NCI-H1694 treated with DMSO at 0.1 percent for 48 hours (cell line): ENCODE results near the gene ARTN.

Experiments used
- DNase-seq: peaks from one replicate; lab custom pipeline; 2025; lab: John Stamatoyannopoulos, UW

ARTN gene, protein sequence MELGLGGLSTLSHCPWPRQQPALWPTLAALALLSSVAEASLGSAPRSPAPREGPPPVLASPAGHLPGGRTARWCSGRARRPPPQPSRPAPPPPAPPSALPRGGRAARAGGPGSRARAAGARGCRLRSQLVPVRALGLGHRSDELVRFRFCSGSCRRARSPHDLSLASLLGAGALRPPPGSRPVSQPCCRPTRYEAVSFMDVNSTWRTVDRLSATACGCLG

DNA sequence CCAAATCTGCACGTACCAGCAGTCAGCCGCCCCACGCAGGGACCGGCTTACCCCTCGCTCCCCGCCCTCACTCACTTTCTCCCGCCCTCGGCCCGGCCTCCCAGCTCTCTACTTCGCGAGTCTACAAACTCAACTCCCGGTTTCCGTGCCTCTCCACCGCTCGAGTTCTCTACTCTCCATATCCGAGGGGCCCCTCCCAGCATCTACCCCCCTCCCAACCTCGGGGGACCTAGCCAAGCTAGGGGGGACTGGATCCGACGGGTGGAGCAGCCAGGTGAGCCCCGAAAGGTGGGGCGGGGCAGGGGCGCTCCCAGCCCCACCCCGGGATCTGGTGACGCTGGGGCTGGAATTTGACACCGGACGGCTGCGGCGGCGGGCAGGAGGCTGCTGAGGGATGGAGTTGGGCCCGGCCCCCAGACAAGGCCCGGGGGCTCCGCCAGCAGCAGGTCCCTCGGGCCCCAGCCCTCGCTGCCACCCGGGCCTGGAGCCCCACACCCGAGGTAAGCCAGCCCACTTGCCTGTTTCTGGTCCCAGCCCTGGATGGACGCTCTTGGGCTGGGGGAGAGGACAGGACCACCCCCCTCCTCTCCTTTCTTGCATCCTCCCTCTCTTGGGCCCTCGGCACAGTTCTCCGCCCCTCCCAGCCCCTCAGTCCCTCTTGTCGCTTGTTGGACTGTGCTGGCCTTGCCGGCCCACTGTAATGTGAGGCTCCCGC, at the start of gene ARTN:
ARTN (plus strand) TSS at position 416 of the 715 bp plus-strand sequence. CDS start 1,856 bp downstream, outside the sequence.
- DNase-seq = no peak

DNA sequence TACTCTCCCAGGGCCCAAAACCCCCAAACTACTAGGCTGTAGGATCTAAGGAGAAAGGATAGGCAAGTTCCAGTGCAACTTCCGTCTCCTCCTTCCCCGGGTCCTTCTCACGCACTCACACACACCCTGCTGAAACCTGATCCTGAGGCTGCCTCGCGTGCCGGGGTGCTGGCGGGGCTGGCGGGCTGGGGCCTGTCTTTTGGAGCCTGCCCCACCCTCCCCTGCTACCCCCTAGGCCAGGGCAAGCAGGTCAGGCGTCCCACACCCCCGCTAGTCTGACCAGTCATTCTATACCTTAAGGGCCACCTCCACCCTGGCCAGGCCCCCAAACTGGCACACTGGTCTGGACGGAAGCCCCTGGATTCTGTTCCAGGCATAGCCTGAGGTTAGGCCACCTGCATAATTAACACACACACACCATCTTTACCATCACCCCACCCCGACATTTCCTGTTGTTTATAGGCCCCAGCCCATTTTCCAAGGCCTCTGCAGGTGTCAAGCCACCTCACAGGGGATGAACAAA, 48.3 kb upstream of the ARTN start:
- DNase-seq = no peak

DNA sequence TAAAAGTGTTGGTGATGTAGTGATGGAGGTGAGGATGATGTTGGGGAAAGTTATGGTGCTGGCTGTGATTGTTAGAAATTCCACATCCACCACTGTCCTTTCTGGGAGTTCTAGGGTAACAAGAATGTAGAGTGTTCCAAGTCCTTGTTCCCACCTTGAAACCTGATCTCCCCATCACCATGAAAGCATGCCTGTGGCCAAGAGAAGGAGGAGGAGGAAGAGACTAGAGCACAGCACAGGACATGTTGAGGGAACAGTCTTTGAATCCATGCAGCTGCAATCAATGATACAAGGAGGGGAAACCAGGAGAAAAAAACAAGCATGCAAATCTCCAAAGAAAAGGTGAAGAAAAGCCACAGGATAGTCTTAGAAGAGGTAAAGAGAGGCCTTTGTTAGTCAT, 45.9 kb upstream of the ARTN start:
- no peak for DNase-seq

DNA sequence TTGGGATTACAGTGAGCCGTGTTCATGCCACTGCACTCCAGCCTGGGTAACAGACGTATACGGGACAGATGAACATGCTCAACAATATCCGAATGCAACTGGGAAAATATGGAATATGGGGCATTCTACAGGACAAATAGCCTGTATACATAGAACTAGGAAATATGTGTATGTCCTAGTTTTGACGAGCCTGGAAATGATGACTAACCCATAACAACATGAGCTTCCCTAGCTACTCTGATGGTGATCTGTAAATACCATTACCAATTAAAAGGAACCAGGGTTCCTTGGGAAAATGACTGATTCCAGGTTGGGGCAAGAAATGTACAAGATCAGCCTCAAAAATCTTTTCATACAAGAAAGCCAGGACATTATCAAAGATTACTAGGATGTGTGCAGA, 42.8 kb upstream of the ARTN start:
- DNase-seq = no peak

DNA sequence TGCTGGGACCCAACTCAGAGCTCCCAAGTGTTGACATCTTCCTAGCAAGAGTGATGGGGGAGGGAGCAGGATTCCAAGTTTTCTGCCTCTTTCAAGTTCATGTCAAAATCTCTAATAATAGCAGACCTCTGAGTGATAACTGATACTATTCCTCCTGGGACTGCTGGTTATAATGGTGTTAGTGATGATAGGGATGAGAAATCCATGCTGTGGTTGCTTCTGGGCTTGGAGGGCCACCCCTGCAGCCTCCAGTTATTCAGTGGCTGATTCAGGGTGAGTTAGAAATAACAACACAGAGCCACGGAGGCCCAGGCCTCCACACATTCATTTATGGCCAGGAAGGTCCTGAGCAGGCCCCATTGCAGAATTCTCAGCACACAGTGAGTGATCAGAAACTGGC, 40.6 kb upstream of the ARTN start:
- DNase-seq = no peak

DNA sequence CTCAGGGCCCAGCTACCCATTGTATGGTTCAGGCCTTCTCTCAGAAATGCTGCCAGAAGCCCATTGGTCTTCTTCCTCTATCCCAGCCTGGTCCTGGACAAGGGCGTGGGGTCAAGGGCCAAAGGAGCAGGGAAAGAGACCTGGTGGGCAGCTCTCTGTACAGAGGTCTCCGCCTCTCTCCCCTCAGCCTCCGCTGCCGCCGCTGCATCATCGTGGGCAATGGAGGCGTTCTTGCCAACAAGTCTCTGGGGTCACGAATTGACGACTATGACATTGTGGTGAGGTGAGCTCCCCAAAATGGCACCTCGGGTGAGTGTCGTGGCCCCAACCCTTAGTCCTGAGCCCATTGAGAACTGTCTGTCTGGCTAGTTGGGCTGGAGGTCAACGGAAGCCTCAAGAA, 34.6 kb upstream of the ARTN start:
- no peak for DNase-seq

DNA sequence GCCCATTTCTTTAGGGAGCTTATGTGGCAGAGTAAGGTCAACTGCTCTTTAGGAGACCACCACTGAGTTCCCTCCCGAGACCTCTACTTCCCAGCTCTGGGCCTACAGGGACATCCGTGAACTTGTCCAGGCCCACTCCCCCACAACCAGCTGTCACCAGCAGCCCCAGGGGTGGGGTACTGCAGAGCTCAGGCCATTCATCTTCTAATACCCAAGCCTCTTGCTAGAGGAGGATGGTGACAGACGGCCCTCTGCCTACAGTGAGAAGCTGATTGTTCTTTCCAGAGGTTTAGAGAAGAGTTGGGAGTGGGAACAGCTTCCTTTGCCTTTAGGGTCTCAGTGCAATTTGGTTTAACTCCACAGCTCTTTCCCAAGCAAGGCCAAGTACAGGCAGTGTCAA, 33.2 kb upstream of the ARTN start:
- DNase-seq = no peak

DNA sequence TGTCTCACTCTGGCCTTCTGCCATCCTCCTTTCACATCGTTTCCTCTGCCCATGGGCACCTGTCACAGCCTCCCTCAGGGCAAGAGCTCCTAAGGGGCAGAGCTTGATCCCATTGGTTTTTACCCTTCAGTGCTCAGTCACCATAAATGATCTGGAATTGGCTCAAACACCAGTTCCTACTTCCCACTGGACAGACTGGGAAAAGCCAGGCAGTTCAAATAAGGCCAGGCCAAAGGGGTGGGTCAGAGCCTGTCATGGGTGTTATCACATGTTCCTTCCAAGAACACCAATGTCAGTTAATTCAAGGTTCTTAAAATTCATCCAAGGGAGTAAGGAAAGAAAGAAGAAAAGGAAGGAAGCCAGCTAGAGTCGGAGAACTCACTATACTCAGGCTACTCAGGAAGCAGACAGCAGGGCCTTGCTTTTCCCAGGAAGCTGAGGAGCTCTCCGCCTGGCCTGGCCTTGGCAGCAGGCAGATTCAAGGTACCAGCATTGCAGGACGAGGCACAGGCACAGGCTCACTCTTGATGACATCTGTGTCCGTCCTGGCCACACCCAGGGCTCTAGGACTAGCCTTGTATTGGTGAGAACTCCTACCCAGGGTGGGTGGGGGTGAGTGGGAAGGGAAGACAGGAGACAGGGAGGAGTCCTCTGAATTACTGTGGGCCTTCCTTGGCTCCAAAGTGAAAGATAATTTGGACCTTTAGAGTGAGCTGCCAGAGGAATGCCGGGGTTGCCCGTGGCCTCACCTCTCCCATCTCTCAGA, 32.2 kb upstream of the ARTN start:
- no peak for DNase-seq

DNA sequence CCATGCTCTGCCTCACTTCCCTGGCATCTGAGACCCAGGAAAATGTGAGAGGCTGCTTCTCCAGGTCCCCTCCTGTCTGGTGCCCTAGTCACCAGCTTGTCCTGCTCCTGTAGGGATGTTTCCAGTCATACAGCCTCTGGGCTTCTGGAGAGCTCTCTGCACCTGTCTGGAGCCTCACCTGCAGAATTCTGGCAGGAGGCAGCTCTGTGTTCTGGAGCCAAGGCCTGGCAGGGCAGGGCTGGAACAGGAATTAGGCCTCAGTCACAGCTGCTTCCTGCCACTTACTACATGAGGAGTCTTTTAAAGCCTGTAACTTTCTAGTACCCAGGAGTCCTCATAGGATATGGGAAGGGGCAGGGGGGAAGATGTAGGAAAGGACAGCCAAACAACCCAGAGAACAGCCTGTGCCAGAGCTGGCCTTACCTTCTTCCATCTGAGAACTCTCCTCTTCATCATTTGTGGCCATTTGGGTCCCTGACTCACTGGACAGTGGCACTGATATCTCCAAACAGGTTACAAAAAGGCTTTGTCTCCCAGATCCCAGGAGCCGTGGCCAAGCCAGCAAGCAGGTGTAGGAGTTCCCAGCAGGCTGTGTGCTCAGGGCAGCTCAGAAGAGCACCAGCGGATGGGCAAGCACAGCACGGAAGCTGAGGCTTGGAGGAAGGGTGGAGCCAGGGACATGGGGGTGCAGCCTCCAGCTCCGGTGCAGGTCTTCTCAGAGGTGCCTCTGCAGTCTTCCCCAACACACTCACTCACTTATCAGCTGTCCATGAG, 31.4 kb upstream of the ARTN start:
- DNase-seq = no peak

DNA sequence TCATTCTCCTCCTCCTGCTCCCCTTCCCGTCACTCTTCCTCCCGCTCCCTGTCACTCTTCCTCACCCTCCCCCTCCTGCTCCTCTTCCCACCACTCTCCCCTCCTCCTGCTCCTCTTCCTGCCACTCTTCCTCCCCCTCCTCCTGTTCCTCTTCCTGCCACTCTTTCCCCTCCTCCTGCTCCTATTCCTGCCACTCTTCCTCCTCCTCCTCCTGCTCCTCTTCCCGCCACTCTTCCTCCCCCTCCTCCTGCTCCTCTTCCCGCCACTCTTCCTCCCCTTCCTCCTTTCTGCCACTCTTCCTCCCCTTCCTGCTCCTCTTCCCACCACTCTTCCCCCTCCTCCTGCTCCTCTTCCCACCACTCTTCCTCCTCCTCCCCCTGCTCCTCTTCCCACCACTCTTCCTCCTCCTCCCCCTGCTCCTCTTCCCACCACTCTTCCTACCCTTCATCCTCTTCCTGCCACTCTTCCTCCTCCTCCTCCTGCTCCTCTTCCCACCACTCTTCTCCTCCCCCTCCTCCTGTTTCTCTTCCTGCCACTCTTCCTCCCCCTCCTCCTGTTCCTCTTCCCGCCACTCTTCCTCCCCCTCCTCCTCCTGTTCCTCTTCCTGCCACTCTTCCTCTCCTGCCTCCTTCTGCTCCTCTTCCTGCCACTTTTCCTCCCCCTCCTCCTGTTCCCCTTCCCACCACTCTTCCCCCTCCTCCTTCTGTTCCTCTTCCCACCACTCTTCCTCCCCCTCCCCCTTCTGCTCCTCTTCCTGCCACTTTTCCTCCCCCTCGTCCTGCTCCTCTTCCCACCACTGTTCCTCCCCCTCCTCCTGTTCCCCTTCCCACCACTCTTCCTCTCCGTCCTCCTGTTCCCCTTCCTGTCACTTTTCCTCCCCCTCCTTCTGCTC, 28.7 kb upstream of the ARTN start:
- DNase-seq = no peak

DNA sequence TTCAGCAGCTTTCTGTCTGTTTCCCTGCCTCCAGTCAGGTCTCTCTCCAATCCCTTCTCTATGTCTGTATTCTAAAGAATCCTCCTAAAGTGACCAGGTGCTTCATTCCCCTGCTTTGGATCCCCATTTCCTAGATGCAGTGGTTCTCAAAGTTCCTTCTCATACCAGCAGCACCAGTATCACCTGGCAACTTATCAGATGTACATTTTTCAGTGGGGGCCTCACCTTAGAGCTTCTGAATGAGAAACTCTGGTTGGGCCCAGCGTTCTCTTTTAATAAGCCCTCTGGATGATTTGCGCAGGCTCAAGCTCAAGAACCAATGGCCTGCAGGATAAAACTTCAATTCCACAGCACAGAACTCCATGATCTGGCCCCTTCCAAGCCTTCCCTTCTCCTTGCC, 25.4 kb upstream of the ARTN start:
- DNase-seq = no peak

DNA sequence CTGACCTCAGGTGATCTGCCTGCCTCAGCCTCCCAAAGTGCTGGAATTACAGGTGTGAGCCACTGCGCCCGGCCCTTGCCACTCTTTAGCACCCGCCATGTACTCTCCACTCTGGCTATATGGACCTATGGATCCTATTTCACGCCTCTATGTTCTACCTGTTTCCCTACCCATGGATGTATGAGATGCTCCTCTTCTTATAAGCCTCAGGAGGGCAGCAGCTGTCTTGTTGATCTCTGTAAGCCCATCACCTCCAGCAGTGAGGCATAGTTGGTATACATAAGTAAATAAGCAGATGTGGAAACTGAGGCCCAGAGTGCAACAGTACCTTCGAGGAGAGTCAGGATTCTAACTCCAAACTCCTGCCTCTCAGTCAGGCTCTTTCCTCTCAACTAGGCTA, 24.7 kb upstream of the ARTN start:
- no peak for DNase-seq

DNA sequence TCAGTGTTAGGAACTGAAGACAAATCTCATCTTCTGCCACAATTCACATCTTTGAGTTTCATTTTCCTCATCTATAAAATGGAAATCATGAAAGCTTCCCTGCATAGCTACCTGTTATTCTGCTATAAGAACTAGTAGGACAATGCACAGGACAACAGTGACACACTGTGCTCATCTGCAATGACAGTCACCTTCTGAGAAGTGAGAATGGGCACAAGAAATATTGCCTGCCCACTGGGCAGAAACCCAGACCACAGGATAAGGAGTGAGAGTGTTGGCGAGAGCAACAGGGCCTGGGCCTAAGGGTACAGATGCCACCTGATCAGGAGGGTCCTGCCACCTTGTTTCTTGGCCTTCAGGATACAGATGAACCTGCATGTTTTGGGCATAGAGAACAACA, 23.3 kb upstream of the ARTN start:
- no peak for DNase-seq

DNA sequence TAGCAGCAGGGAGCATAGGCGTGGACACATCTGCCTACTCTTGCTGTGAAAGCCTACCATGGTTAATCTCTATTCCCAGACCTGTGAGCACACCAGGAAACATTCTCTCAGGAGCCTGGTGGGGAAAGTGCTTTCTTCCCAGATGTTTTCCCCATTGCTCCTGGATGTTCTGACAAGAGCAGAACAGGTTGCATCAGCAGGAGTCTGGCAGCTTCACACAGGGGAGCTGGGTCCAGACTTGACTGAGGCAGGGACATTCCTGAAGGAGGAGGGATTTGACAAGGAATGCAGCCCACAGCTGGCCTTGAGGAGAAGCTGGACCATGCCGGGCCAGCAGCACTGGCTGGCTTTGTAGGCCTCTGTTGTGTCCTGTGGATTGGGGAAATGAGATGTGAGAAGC, 21.0 kb upstream of the ARTN start:
- DNase-seq = no peak

DNA sequence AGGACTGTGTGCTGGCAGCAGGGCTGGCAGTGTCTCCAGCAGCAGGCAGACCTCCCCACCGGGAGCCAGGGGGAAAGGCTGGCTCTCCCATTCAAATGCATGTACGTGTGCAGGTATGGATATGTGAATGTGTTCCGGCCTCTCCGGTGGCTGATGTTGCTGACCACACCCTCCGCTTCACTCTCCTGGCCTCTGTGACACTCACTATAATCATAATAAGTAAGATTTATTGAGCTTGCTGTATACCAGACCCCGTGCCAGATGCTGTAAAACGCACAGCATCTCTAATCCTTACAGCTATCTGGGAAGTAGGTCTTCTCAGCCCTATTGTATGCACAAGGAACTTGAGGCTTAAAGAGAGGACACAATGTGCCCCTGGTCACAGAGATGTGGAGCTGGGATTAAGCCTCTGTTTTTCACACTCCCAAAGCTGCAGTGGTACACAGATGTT, 20.5 kb upstream of the ARTN start:
- no peak for DNase-seq

DNA sequence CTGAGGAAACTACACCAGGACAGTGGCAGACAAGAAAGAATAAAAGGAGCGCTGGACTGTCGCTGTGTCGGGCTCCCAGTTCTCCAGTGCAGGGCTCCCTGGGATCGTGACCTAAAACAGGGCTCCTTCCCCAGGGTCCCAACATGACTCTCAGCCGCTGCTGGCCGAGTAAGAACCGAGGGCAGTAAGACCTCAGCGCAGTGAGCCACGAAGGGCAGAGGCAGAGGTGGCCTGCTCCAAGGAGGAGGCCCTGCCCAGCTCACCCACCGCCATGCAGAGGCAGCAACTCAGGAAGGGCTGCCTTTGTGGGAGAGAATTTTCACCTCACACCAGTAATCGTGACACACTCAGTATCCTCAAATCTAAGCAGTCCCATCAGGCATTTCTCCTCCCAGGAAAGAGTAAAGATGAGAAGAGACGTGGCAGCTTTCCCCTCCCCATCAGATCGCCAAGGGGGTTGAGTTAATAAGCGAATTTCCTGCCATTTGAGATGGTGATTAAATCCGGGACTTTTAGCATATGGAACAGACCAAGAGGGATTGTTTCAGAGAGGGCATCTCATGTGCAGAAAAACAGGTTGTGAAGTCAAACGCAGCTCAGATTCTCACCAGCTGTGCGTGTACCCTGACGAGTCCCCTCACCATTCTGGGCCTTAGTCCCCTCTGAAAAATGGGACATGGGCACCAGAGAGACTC, 19.8 kb upstream of the ARTN start:
- no peak for DNase-seq

DNA sequence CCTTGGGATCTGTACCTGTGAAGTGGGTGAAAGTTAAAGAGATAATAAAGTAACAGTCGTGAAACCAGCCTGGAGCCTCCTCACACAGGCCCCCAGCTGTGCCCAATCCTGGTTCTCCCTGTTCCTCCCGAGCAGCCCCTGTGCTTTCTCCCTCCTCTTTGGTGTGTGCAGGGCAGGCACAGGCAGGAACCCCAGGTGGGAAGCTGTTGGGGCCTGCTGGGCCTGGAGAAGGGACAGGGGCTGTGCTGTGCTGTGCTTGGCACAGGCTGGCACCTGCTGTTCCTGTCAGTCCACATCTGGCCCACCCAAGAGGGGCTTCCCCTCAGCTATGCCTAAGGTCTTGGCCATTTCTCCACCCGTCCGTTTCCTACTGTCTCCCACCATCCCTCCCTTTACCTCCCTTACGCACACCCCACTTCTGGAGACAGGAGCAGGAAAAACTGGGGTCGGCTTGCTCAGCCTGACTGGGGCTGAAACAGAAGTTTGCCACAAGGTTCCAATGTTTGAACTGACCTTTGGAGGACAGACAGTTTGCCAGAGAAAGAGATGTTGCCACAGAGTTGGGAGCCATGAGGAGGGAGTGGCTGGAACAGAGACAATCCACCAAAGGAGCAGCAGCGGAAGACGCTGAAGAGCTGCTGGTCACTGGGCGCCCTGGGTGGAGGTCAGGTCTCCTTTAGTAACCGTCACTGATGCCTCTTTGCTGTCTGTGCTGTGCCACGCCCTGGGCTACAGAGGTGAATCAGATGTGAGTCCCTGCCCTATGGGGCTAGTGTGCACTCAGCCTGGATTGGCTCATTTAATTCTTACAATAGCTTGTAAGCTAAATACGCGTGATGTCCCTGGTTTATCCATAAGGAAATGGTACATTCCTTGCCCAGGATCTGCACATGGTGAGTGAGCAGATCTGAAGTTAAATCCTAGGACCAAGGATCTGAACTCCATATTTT, 18.8 kb upstream of the ARTN start:
- peak; percentile 9 for DNase-seq

DNA sequence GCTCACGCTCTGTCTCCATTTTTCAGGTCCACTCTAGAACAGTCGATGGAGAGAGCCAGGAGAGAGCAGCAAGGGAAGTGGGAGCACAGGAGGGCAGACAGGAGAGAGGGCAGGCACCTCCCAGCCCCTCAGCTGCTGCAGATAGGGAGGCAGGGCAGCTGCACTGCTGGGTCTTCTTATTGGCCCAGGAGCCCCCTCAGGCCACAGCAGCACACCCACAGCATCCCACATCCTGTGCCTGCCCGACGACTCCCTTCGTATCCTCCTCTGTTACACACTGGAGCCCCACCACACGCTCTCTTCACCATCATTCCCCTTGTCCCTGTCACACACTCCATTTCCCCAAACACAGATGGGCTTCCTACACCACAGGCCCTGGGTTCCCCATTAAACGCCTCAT, 13.7 kb upstream of the ARTN start:
- DNase-seq = no peak

DNA sequence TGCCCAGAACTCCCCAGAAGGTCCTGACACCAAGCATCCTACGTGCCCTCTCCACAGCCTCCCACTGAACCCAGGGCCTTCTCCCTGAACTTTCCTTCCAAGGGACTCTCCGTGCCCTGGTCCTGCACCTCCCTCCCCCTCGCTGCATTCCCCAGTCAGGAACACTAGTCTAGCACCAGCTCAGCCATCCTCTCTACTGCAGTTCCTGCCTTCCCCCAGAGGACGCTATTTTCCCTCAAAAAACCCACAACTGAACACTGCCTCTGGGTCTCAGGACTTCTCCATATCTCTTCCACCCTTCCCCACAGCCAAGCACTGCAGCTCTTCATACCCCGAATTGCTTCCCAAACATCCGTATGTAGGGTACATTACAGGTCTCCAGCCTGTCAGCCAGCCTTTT, 12.6 kb upstream of the ARTN start:
- no peak for DNase-seq
